ENCODE data around the gene CEP164.

DNA sequence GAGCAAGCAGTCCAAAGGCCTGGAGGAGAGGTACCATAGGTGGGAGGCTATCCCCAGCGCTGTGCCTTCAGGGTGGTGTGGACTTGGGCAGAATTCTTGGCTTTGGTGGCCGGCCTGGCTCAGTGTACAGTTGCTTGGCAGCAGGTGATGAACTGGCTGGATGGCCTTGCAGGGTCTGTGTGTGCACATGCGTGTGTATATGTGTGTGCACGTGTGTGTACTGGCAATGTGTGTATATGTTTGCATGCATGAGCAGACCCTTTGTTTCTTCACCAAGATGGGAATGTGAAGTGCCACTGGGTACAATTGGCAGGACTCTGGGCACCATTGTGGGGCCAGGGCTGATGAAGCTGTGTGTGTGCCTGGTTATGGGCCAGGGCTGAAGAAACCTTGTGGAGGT lies 53.0 kb downstream of the CEP164 start:
- no peak for TF ChIP-seq POLR2AphosphoS5 (IDR thresholded peaks at IDR 0.05; ENCODE audit: low read depth, low read length)
- no peak for TF ChIP-seq SIN3A (IDR thresholded peaks at IDR 0.05; ENCODE audit: borderline replicate concordance, insufficient read depth, low read length)
- TF ChIP-seq, protein P1, sequence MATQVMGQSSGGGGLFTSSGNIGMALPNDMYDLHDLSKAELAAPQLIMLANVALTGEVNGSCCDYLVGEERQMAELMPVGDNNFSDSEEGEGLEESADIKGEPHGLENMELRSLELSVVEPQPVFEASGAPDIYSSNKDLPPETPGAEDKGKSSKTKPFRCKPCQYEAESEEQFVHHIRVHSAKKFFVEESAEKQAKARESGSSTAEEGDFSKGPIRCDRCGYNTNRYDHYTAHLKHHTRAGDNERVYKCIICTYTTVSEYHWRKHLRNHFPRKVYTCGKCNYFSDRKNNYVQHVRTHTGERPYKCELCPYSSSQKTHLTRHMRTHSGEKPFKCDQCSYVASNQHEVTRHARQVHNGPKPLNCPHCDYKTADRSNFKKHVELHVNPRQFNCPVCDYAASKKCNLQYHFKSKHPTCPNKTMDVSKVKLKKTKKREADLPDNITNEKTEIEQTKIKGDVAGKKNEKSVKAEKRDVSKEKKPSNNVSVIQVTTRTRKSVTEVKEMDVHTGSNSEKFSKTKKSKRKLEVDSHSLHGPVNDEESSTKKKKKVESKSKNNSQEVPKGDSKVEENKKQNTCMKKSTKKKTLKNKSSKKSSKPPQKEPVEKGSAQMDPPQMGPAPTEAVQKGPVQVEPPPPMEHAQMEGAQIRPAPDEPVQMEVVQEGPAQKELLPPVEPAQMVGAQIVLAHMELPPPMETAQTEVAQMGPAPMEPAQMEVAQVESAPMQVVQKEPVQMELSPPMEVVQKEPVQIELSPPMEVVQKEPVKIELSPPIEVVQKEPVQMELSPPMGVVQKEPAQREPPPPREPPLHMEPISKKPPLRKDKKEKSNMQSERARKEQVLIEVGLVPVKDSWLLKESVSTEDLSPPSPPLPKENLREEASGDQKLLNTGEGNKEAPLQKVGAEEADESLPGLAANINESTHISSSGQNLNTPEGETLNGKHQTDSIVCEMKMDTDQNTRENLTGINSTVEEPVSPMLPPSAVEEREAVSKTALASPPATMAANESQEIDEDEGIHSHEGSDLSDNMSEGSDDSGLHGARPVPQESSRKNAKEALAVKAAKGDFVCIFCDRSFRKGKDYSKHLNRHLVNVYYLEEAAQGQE (IDR thresholded peaks at IDR 0.05; ENCODE audit: insufficient read depth in 1 of 2, low read depth in 2 of 2, low read length in 2 of 2): no peak
- no peak for TF ChIP-seq FOXP2 (optimal IDR thresholded peaks at IDR 0.05; ENCODE audit: borderline replicate concordance, extremely low read depth, extremely low read length, insufficient read depth)
- TF ChIP-seq TAF1 (IDR thresholded peaks at IDR 0.05; ENCODE audit: borderline replicate concordance, insufficient read depth, low read length): no peak
